22Rv1 (cell line): ENCODE data around the gene SENP7.

ENCODE experiments used
- ZFX ChIP-seq: fragments of 450-650 bp; IDR thresholded peaks from 2 replicates; pipeline ENCODE4 v1.6.1; 2017; ENCODE audit warnings: antibody characterized with exemption, borderline replicate concordance
- TF ChIP-seq, protein P1 (sequence below): fragments of 450-650 bp; IDR thresholded peaks from 2 replicates; pipeline ENCODE4 v1.5.1; 2017; ENCODE audit warnings: mild to moderate bottlenecking

GRCh38 chr3:101519685-101520365 lies 6.8 kb upstream of the SENP7 start:
- TF ChIP-seq, protein P1, sequence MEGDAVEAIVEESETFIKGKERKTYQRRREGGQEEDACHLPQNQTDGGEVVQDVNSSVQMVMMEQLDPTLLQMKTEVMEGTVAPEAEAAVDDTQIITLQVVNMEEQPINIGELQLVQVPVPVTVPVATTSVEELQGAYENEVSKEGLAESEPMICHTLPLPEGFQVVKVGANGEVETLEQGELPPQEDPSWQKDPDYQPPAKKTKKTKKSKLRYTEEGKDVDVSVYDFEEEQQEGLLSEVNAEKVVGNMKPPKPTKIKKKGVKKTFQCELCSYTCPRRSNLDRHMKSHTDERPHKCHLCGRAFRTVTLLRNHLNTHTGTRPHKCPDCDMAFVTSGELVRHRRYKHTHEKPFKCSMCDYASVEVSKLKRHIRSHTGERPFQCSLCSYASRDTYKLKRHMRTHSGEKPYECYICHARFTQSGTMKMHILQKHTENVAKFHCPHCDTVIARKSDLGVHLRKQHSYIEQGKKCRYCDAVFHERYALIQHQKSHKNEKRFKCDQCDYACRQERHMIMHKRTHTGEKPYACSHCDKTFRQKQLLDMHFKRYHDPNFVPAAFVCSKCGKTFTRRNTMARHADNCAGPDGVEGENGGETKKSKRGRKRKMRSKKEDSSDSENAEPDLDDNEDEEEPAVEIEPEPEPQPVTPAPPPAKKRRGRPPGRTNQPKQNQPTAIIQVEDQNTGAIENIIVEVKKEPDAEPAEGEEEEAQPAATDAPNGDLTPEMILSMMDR, result no peak
- no peak for TF ChIP-seq ZFX
